HG03095 (cell line): ENCODE measurements around the gene KCNQ1.

Experiments used
- ATAC-seq: cut with Tn5 transposase; IDR thresholded peaks from one replicate; pipeline ENCODE4 v1.9.1; 2021; ENCODE audit warnings: moderate library complexity; ENCODE audit not compliant: unreplicated experiment

KCNQ1 gene

GRCh38 chr11:2410616-2411015 is 34.2 kb upstream of the KCNQ1 start:
- ATAC-seq: no peak

GRCh38 chr11:2411446-2412305 is 33.1 kb upstream of the KCNQ1 start:
- no peak for ATAC-seq

- no peak for ATAC-seq
These were observed 32.5 kb upstream of the KCNQ1 start for GRCh38 chr11:2412323-2412722.

- no peak for ATAC-seq
These were observed 30.8 kb upstream of the KCNQ1 start for GRCh38 chr11:2413742-2414579.

- no peak for ATAC-seq
These were observed 30.2 kb upstream of the KCNQ1 start for GRCh38 chr11:2414616-2415015.

GRCh38 chr11:2415171-2415570 is 29.6 kb upstream of the KCNQ1 start:
- no peak for ATAC-seq

GRCh38 chr11:2415601-2416380 is 29.0 kb upstream of the KCNQ1 start:
- no peak for ATAC-seq

GRCh38 chr11:2416765-2417164 is 28.0 kb upstream of the KCNQ1 start:
- ATAC-seq: no peak

GRCh38 chr11:2417856-2418692 is 26.7 kb upstream of the KCNQ1 start:
- ATAC-seq: no peak

- no peak for ATAC-seq
These were observed 26.0 kb upstream of the KCNQ1 start for GRCh38 chr11:2418693-2419360.

- no peak for ATAC-seq
These were observed 24.9 kb upstream of the KCNQ1 start for GRCh38 chr11:2419638-2420501.

GRCh38 chr11:2420502-2421225 is 24.1 kb upstream of the KCNQ1 start:
- ATAC-seq: peak; percentile 75

- ATAC-seq: no peak
These were observed 23.4 kb upstream of the KCNQ1 start for GRCh38 chr11:2421226-2421994.

- no peak for ATAC-seq
These were observed 22.8 kb upstream of the KCNQ1 start for GRCh38 chr11:2421996-2422395.

GRCh38 chr11:2422461-2423156 is 22.2 kb upstream of the KCNQ1 start:
- no peak for ATAC-seq

- no peak for ATAC-seq
These were observed 21.4 kb upstream of the KCNQ1 start for GRCh38 chr11:2423157-2424025.
